Muscle layer of duodenum (tissue), 2 donors: ENCODE results near the gene MFAP4.

Experiments used
- H3K27ac ChIP-seq: one replicate; pipeline ENCODE4 v1.7.0; 2013; ENCODE audit warnings: mild to moderate bottlenecking, low read length
- H3K27me3 ChIP-seq: one replicate; pipeline ENCODE4 v1.7.0; 2013; ENCODE audit warnings: low read depth, mild to moderate bottlenecking, control low read depth, low read length
- H3K36me3 ChIP-seq, 2 donors: one replicate each; pipeline ENCODE4 v1.7.0; 2013; ENCODE audit warnings: low read length in 2 of 2, control low read depth in 1 of 2, mild to moderate bottlenecking in 1 of 2; ENCODE audit not compliant: insufficient read depth in 2 of 2, control insufficient read depth in 1 of 2
- H3K4me1 ChIP-seq, 2 donors: one replicate each; pipeline ENCODE4 v1.7.0; 2013; ENCODE audit warnings: low read length in 2 of 2, mild to moderate bottlenecking in 2 of 2, control low read depth in 1 of 2, moderate library complexity in 1 of 2; ENCODE audit not compliant: insufficient read depth in 2 of 2, control insufficient read depth in 1 of 2
- H3K4me3 ChIP-seq, 2 donors: one replicate each; pipeline ENCODE4 v1.7.0; 2013; ENCODE audit warnings: low read length in 2 of 2, low read depth in 1 of 2, mild to moderate bottlenecking in 1 of 2
- H3K9me3 ChIP-seq, 2 donors: one replicate each; pipeline ENCODE4 v1.7.0; 2013; ENCODE audit warnings: low read length in 2 of 2, control low read depth in 1 of 2, mild to moderate bottlenecking in 1 of 2; ENCODE audit not compliant: control insufficient read depth in 1 of 2
- donor health status: healthy.

MFAP4 gene

GRCh38 chr17:19344311-19345066 lies 42.5 kb downstream of the MFAP4 start:
- Histone ChIP-seq H3K27me3 (no peaks in the 10 kb centered on the region), H3K4me3 (no peak overlapping the region), H3K27ac (no peak overlapping the region), H3K9me3 (no peaks in the 10 kb centered on the region), H3K36me3 (no peaks in the 10 kb centered on the region), H3K4me1 (peaks cover 0 to 32% of the 10 kb centered on the region in 2 donors)

GRCh38 chr17:19343671-19344151 lies 43.3 kb downstream of the MFAP4 start:
- Histone ChIP-seq H3K27me3 (no peaks in the 10 kb centered on the region), H3K9me3 (no peaks in the 10 kb centered on the region), H3K4me1 (peaks cover 0 to 32% of the 10 kb centered on the region in 2 donors), H3K27ac (no peak overlapping the region), H3K4me3 (no peak overlapping the region), H3K36me3 (no peaks in the 10 kb centered on the region)

GRCh38 chr17:19343256-19343630 lies 43.7 kb downstream of the MFAP4 start:
- Histone ChIP-seq H3K9me3 (no peaks in the 10 kb centered on the region), H3K27ac (no peak overlapping the region), H3K27me3 (no peaks in the 10 kb centered on the region), H3K36me3 (no peaks in the 10 kb centered on the region), H3K4me3 (no peak overlapping the region), H3K4me1 (peaks cover 3 to 32% of the 10 kb centered on the region in 2 donors)

- H3K36me3 ChIP-seq: no peaks in the 10 kb centered on the region
- H3K4me1 ChIP-seq: peaks cover 6 to 32% of the 10 kb centered on the region in 2 donors
- H3K9me3 ChIP-seq: no peaks in the 10 kb centered on the region
- no peak overlapping the region for H3K4me3 ChIP-seq
- no peak overlapping the region for H3K27ac ChIP-seq
- H3K27me3 ChIP-seq: no peaks in the 10 kb centered on the region
These were observed 44.3 kb downstream of the MFAP4 start for GRCh38 chr17:19342611-19343255.

GRCh38 chr17:19341641-19342610 lies 45.1 kb downstream of the MFAP4 start:
- Histone ChIP-seq H3K4me1 (peaks cover 6 to 24% of the 10 kb centered on the region in 2 donors), H3K9me3 (no peaks in the 10 kb centered on the region)

GRCh38 chr17:19341211-19341631 lies 45.8 kb downstream of the MFAP4 start:
- Histone ChIP-seq H3K4me3 (no peak overlapping the region), H3K27ac (no peak overlapping the region), H3K36me3 (no peaks in the 10 kb centered on the region), H3K27me3 (no peaks in the 10 kb centered on the region), H3K4me1 (peaks cover 6 to 17% of the 10 kb centered on the region in 2 donors), H3K9me3 (no peaks in the 10 kb centered on the region)

More at GRCh38 chr17:19341641-19342610, 45.1 kb downstream of the MFAP4 start:
- Histone ChIP-seq H3K4me3 (no peak overlapping the region), H3K27ac (no peak overlapping the region), H3K36me3 (no peaks in the 10 kb centered on the region), H3K27me3 (no peaks in the 10 kb centered on the region)

- peaks cover 6% of the 10 kb centered on the region in 2 donors for H3K4me1 ChIP-seq
- peaks cover 0 to 7% of the 10 kb centered on the region in 2 donors for H3K36me3 ChIP-seq
- no peak overlapping the region for H3K27ac ChIP-seq
- H3K9me3 ChIP-seq: no peaks in the 10 kb centered on the region
- H3K27me3 ChIP-seq: no peaks in the 10 kb centered on the region
- H3K4me3 ChIP-seq: no peak overlapping the region
These were observed 47.6 kb downstream of the MFAP4 start for GRCh38 chr17:19339341-19339815.

GRCh38 chr17:19338031-19338990 lies 48.7 kb downstream of the MFAP4 start:
- Histone ChIP-seq H3K27me3 (no peaks in the 10 kb centered on the region), H3K27ac (no peak overlapping the region), H3K4me3 (no peak overlapping the region), H3K4me1 (peaks cover 6% of the 10 kb centered on the region in 2 donors), H3K36me3 (peaks cover 0 to 17% of the 10 kb centered on the region in 2 donors), H3K9me3 (no peaks in the 10 kb centered on the region)

- no peak overlapping the region for H3K27ac ChIP-seq
- H3K9me3 ChIP-seq: no peaks in the 10 kb centered on the region
- H3K4me3 ChIP-seq: no peak overlapping the region
- H3K27me3 ChIP-seq: no peaks in the 10 kb centered on the region
- peaks cover 6% of the 10 kb centered on the region in 2 donors for H3K4me1 ChIP-seq
- peaks cover 0 to 19% of the 10 kb centered on the region in 2 donors for H3K36me3 ChIP-seq
These were observed 49.3 kb downstream of the MFAP4 start for GRCh38 chr17:19337712-19338023.

- Histone ChIP-seq H3K4me1 (peaks cover 3 to 6% of the 10 kb centered on the region in 2 donors), H3K27me3 (no peaks in the 10 kb centered on the region), H3K4me3 (no peak overlapping the region), H3K9me3 (no peaks in the 10 kb centered on the region), H3K27ac (no peak overlapping the region), H3K36me3 (peaks cover 0 to 19% of the 10 kb centered on the region in 2 donors)
These were observed 49.9 kb downstream of the MFAP4 start for GRCh38 chr17:19336938-19337711.
